HEK293 (cell line): ENCODE results near the gene FADS1.

Experiments used
- HOXC10 ChIP-seq: sonication (generic); formaldehyde crosslinking; IDR thresholded peaks from 2 replicates; pipeline ENCODE4 v1.8.1; 2023; ENCODE audit warnings: mild to moderate bottlenecking, missing genetic modification reagents
- KLF10 ChIP-seq: fragments of 450-650 bp; IDR thresholded peaks from 2 replicates; pipeline ENCODE4 v1.5.1; 2018; ENCODE audit warnings: missing biosample characterization, mild to moderate bottlenecking, missing genetic modification characterization
- KLF16 ChIP-seq: fragments of 450-650 bp; formaldehyde crosslinking; IDR thresholded peaks from 2 replicates; pipeline ENCODE4 v1.5.1; 2017; ENCODE audit warnings: missing biosample characterization, missing genetic modification characterization
- PRDM1 ChIP-seq: fragments of 450-650 bp; formaldehyde crosslinking; IDR thresholded peaks from 2 replicates; pipeline ENCODE4; 2016; ENCODE audit warnings: missing biosample characterization, missing genetic modification characterization
- YY1 ChIP-seq: fragments of 450-650 bp; formaldehyde crosslinking; IDR thresholded peaks from 2 replicates; pipeline ENCODE4 v1.5.1; 2018; ENCODE audit warnings: missing biosample characterization, missing genetic modification characterization
- ZBTB49 ChIP-seq: fragments of 450-650 bp; formaldehyde crosslinking; IDR thresholded peaks from 2 replicates; pipeline ENCODE4 v1.5.1; 2016; ENCODE audit warnings: missing biosample characterization, missing genetic modification characterization, low read depth
- ZBTB7A ChIP-seq: fragments of 450-650 bp; formaldehyde crosslinking; IDR thresholded peaks from 2 replicates; pipeline ENCODE4 v1.5.1; 2016; ENCODE audit warnings: low read depth, missing biosample characterization, missing genetic modification characterization
- ZBTB8A ChIP-seq: fragments of 450-650 bp; formaldehyde crosslinking; IDR thresholded peaks from 2 replicates; pipeline ENCODE4 v1.5.1; 2016; ENCODE audit warnings: missing biosample characterization, missing genetic modification characterization
- ZNF169 ChIP-seq: fragments of 450-650 bp; formaldehyde crosslinking; IDR thresholded peaks from 2 replicates; pipeline ENCODE4 v1.5.1; 2016; ENCODE audit warnings: missing biosample characterization, missing genetic modification characterization
- ZNF24 ChIP-seq: fragments of 450-650 bp; formaldehyde crosslinking; IDR thresholded peaks from 2 replicates; pipeline ENCODE4 v1.5.1; 2016; ENCODE audit warnings: missing biosample characterization, missing genetic modification characterization
- ZNF266 ChIP-seq: fragments of 450-650 bp; formaldehyde crosslinking; IDR thresholded peaks from 2 replicates; pipeline ENCODE4 v1.5.1; 2016; ENCODE audit warnings: missing biosample characterization, missing genetic modification characterization, low read depth
- ZNF302 ChIP-seq: fragments of 450-650 bp; formaldehyde crosslinking; IDR thresholded peaks from 2 replicates; pipeline ENCODE4 v1.5.1; 2016; ENCODE audit warnings: missing biosample characterization, missing genetic modification characterization, low read depth
- ZNF341 ChIP-seq: fragments of 450-650 bp; formaldehyde crosslinking; IDR thresholded peaks from 2 replicates; pipeline ENCODE4; 2016; ENCODE audit warnings: low read depth, missing biosample characterization, missing genetic modification characterization
- ZNF350 ChIP-seq: fragments of 450-650 bp; formaldehyde crosslinking; IDR thresholded peaks from 2 replicates; pipeline ENCODE4 v1.5.0; 2017; ENCODE audit warnings: missing biosample characterization, mild to moderate bottlenecking, missing genetic modification characterization
- ZNF473 ChIP-seq: fragments of 450-650 bp; formaldehyde crosslinking; IDR thresholded peaks from 2 replicates; pipeline ENCODE4 v1.5.1; 2017; ENCODE audit warnings: missing biosample characterization, missing genetic modification characterization
- ZNF529 ChIP-seq: fragments of 450-650 bp; formaldehyde crosslinking; IDR thresholded peaks from 2 replicates; pipeline ENCODE4 v1.5.1; 2017; ENCODE audit warnings: missing genetic modification characterization, missing biosample characterization; ENCODE audit not compliant: insufficient replicate concordance
- ZNF561 ChIP-seq: fragments of 450-650 bp; IDR thresholded peaks from 2 replicates; pipeline ENCODE4 v1.5.1; 2018; ENCODE audit warnings: missing biosample characterization, missing genetic modification characterization, borderline replicate concordance
- ZNF624 ChIP-seq: fragments of 450-650 bp; formaldehyde crosslinking; IDR thresholded peaks from 2 replicates; pipeline ENCODE4 v1.5.1; 2017; ENCODE audit warnings: missing biosample characterization, missing genetic modification characterization
- ZNF658 ChIP-seq: fragments of 450-650 bp; formaldehyde crosslinking; IDR thresholded peaks from 2 replicates; pipeline ENCODE4; 2016; ENCODE audit warnings: missing biosample characterization, missing genetic modification characterization
- ZNF692 ChIP-seq: fragments of 450-650 bp; formaldehyde crosslinking; IDR thresholded peaks from 2 replicates; pipeline ENCODE4 v1.5.1; 2016; ENCODE audit warnings: missing biosample characterization, missing genetic modification characterization
- ZNF747 ChIP-seq: fragments of 450-650 bp; formaldehyde crosslinking; IDR thresholded peaks from 2 replicates; pipeline ENCODE4 v1.5.1; 2016; ENCODE audit warnings: missing biosample characterization, missing genetic modification characterization
- ZNF76 ChIP-seq: fragments of 450-650 bp; formaldehyde crosslinking; IDR thresholded peaks from 2 replicates; pipeline ENCODE4; 2016; ENCODE audit warnings: low read depth, missing biosample characterization, missing genetic modification characterization, borderline replicate concordance
- ZNF768 ChIP-seq: fragments of 450-650 bp; formaldehyde crosslinking; IDR thresholded peaks from 2 replicates; pipeline ENCODE4 v1.5.1; 2018; ENCODE audit warnings: missing biosample characterization, mild to moderate bottlenecking, missing genetic modification characterization
- ZNF791 ChIP-seq: fragments of 450-650 bp; formaldehyde crosslinking; IDR thresholded peaks from 2 replicates; pipeline ENCODE4 v1.5.1; 2016; ENCODE audit warnings: missing biosample characterization, missing genetic modification characterization
- ZNF830 ChIP-seq: fragments of 450-650 bp; IDR thresholded peaks from 2 replicates; pipeline ENCODE4 v1.5.0; 2018; ENCODE audit warnings: missing biosample characterization, missing genetic modification characterization, low read depth, mild to moderate bottlenecking, moderate library complexity
- ZSCAN23 ChIP-seq: fragments of 450-650 bp; formaldehyde crosslinking; IDR thresholded peaks from 2 replicates; pipeline ENCODE4 v1.5.1; 2016; ENCODE audit warnings: missing biosample characterization, missing genetic modification characterization
- TF ChIP-seq, protein P1 (sequence below): fragments of 450-650 bp; formaldehyde crosslinking; IDR thresholded peaks from 2 replicates; pipeline ENCODE4 v1.5.1; 2016; ENCODE audit warnings: missing biosample characterization, missing genetic modification characterization
- TF ChIP-seq, protein P2 (sequence below): fragments of 450-650 bp; formaldehyde crosslinking; IDR thresholded peaks from 2 replicates; pipeline ENCODE4 v1.5.1; 2016; ENCODE audit warnings: missing biosample characterization, missing genetic modification characterization, borderline replicate concordance
- TF ChIP-seq, protein P3 (sequence below): fragments of 450-650 bp; formaldehyde crosslinking; IDR thresholded peaks from 2 replicates; pipeline ENCODE4 v1.5.1; 2016; ENCODE audit warnings: missing biosample characterization, missing genetic modification characterization

FADS1 gene

DNA sequence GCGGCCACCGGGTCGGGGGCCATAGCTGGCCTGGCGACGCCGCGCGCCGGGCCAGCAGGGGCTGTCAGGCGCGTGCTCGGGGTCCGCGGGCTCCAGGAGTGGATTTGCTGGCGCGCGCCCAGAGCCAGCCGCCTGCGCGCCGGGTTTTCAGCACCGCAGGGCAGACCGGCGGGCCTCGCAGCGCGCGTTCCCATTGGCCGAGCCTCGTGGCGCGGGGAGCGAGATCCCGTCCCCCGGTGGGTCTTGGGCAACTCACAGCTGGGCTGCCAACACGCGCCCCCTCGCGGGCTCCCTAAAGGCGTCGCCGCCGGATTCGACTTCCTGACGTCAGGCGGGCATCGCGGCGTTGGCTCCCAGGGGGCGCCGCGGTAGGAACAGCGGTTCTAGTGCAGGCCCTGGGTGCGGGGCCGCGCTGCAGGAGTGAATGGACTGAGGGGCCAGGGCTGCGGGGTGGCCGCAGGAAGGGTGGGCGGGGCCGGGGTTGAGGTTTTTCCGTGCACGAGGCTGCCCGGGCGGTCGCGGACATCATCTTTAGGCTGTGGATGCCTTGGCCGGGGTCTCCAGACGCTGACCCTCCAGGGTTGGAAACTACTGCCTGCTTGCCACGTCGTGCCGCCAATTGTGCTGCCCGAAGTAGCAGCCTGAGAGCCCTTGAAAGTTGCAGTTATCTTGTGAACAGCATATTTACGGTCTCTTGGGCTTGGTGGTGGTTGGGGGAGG lies at the start of gene FADS1 (continued):
- TF ChIP-seq, protein P1, sequence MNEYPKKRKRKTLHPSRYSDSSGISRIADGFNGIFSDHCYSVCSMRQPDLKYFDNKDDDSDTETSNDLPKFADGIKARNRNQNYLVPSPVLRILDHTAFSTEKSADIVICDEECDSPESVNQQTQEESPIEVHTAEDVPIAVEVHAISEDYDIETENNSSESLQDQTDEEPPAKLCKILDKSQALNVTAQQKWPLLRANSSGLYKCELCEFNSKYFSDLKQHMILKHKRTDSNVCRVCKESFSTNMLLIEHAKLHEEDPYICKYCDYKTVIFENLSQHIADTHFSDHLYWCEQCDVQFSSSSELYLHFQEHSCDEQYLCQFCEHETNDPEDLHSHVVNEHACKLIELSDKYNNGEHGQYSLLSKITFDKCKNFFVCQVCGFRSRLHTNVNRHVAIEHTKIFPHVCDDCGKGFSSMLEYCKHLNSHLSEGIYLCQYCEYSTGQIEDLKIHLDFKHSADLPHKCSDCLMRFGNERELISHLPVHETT (tag by site-specific recombination), result no peak
- TF ChIP-seq ZNF791 (tag by site-specific recombination) (no peak), ZNF473 (tag by site-specific recombination) (no peak), ZNF529 (tag by site-specific recombination) (no peak), KLF16 (tag by site-specific recombination) (no peak), ZNF169 (tag by site-specific recombination) (no peak), ZNF830 (no peak), ZNF302 (tag by site-specific recombination) (no peak), ZNF341 (peak; percentile 76), ZNF266 (tag by site-specific recombination) (no peak), ZNF768 (tag by site-specific recombination) (no peak), ZSCAN23 (tag by site-specific recombination) (no peak), ZBTB8A (tag by site-specific recombination) (peak; percentile 100), ZNF76 (tag by site-specific recombination) (peak; percentile 80; the same call in 1 of the 2 replicates), PRDM1 (tag by site-specific recombination) (no peak), ZNF747 (tag by site-specific recombination) (no peak), ZBTB7A (tag by site-specific recombination) (no peak), YY1 (peak; percentile 50; the same call in 1 of the 2 replicates), KLF10 (tag by site-specific recombination) (peak; percentile 72), ZNF624 (tag by site-specific recombination) (no peak), ZNF350 (tag by site-specific recombination) (no peak), ZBTB49 (tag by site-specific recombination) (no peak), ZNF561 (tag by site-specific recombination) (peak; percentile 74; the same call in 1 of the 2 replicates), ZNF24 (no peak), HOXC10 (CRISPR knock-in tag) (peak; percentile 8; the same call in 1 of the 2 replicates), ZNF658 (tag by site-specific recombination) (no peak), ZNF692 (tag by site-specific recombination) (peak; percentile 41; the same call in 1 of the 2 replicates)
- TF ChIP-seq, protein P2, sequence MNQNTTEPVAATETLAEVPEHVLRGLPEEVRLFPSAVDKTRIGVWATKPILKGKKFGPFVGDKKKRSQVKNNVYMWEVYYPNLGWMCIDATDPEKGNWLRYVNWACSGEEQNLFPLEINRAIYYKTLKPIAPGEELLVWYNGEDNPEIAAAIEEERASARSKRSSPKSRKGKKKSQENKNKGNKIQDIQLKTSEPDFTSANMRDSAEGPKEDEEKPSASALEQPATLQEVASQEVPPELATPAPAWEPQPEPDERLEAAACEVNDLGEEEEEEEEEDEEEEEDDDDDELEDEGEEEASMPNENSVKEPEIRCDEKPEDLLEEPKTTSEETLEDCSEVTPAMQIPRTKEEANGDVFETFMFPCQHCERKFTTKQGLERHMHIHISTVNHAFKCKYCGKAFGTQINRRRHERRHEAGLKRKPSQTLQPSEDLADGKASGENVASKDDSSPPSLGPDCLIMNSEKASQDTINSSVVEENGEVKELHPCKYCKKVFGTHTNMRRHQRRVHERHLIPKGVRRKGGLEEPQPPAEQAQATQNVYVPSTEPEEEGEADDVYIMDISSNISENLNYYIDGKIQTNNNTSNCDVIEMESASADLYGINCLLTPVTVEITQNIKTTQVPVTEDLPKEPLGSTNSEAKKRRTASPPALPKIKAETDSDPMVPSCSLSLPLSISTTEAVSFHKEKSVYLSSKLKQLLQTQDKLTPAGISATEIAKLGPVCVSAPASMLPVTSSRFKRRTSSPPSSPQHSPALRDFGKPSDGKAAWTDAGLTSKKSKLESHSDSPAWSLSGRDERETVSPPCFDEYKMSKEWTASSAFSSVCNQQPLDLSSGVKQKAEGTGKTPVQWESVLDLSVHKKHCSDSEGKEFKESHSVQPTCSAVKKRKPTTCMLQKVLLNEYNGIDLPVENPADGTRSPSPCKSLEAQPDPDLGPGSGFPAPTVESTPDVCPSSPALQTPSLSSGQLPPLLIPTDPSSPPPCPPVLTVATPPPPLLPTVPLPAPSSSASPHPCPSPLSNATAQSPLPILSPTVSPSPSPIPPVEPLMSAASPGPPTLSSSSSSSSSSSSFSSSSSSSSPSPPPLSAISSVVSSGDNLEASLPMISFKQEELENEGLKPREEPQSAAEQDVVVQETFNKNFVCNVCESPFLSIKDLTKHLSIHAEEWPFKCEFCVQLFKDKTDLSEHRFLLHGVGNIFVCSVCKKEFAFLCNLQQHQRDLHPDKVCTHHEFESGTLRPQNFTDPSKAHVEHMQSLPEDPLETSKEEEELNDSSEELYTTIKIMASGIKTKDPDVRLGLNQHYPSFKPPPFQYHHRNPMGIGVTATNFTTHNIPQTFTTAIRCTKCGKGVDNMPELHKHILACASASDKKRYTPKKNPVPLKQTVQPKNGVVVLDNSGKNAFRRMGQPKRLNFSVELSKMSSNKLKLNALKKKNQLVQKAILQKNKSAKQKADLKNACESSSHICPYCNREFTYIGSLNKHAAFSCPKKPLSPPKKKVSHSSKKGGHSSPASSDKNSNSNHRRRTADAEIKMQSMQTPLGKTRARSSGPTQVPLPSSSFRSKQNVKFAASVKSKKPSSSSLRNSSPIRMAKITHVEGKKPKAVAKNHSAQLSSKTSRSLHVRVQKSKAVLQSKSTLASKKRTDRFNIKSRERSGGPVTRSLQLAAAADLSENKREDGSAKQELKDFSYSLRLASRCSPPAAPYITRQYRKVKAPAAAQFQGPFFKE, result no peak
- TF ChIP-seq, protein P3, sequence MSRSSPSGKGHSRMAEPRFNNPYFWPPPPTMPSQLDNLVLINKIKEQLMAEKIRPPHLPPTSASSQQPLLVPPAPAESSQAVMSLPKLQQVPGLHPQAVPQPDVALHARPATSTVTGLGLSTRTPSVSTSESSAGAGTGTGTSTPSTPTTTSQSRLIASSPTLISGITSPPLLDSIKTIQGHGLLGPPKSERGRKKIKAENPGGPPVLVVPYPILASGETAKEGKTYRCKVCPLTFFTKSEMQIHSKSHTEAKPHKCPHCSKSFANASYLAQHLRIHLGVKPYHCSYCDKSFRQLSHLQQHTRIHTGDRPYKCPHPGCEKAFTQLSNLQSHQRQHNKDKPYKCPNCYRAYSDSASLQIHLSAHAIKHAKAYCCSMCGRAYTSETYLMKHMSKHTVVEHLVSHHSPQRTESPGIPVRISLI (tag by site-specific recombination), result no peak
